ENCODE data around the gene SCARB1. TPM values are rescaled to one million over a fixed set of nuclear protein-coding genes. Genes with fewer than 3 reads are reported as not detected.
"Not testable (repeated sequence)": the region's sequence is repeated elsewhere in the genome, so short reads cannot be mapped to it uniquely, and the experiment has no call there.

SCARB1 gene
- total and polyA plus RNA-seq, 2 of the 13 experiments (the other 11 are each of a cell fraction or from before 2014, with no cell fraction given) = 63.4 to 160 TPM

DNA sequence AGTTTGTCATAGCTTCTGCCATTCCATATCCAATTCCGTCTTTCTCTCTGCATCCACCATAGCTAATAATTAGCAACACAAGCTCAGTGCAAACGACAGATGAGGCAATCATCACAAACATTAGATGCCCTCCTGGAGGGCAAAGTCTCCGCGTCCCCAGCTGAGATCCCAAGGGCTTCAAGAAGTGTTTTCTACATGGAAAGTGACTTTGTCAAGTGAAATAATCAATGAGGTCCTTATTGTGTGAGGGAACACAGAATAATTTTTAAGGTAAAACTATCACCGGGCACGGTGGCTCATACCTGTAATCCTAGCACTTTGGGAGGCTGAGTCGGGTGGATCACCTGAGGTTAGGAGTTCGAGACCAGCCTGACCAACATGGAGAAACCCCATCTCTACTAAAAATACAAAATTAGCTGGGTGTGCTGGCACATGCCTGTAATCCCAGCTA lies 36.7 kb upstream of the SCARB1 start (continued):
- TF ChIP-seq ZNF800 (CRISPR knock-in tag; IDR thresholded peaks at IDR 0.05) = peak; percentile 64
- TF ChIP-seq, protein P1, sequence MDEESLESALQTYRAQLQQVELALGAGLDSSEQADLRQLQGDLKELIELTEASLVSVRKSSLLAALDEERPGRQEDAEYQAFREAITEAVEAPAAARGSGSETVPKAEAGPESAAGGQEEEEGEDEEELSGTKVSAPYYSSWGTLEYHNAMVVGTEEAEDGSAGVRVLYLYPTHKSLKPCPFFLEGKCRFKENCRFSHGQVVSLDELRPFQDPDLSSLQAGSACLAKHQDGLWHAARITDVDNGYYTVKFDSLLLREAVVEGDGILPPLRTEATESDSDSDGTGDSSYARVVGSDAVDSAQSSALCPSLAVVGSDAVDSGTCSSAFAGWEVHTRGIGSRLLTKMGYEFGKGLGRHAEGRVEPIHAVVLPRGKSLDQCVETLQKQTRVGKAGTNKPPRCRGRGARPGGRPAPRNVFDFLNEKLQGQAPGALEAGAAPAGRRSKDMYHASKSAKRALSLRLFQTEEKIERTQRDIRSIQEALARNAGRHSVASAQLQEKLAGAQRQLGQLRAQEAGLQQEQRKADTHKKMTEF (CRISPR knock-in tag; IDR thresholded peaks at IDR 0.05) = peak; percentile 66
- peak; percentile 75 for TF ChIP-seq NR2F6 (IDR thresholded peaks at IDR 0.05)
- peak; percentile 90 for TF ChIP-seq NR2F6 (CRISPR knock-in tag; IDR thresholded peaks at IDR 0.05)
- TF ChIP-seq KDM3A (CRISPR knock-in tag; IDR thresholded peaks at IDR 0.05; ENCODE audit: low read depth) = 0 out of 2 replicates have a peak, but pooled peaks have one; percentile 26
- not testable (repeated sequence) for TF ChIP-seq SOX13 (IDR thresholded peaks at IDR 0.05); ATF7 (CRISPR knock-in tag; IDR thresholded peaks at IDR 0.05)
- TF ChIP-seq SOX13 (CRISPR knock-in tag; conservative IDR thresholded peaks at IDR 0.05 in 1 of 2, IDR thresholded peaks at IDR 0.05 in 1 of 2) = peak in 1 of 2 experiments; percentile 83; a peak in 2 of 4 replicates
- peak; percentile 56; the same call in 1 of the 2 replicates for TF ChIP-seq ARID4A (CRISPR knock-in tag; IDR thresholded peaks at IDR 0.05; ENCODE audit: borderline replicate concordance)
- TF ChIP-seq SIX4 (CRISPR knock-in tag; IDR thresholded peaks at IDR 0.05) = 0 out of 2 replicates have a peak, but pooled peaks have one; percentile 25
- TF ChIP-seq ZBTB7B (CRISPR knock-in tag; IDR thresholded peaks at IDR 0.05) = peak; percentile 64; the same call in 1 of the 2 replicates
- TF ChIP-seq HDAC1 (CRISPR knock-in tag; IDR thresholded peaks at IDR 0.05) = peak; percentile 83
- peak; percentile 36; the same call in 1 of the 2 replicates for TF ChIP-seq ZBTB38 (CRISPR knock-in tag; IDR thresholded peaks at IDR 0.05)
- 0 out of 2 replicates have a peak, but pooled peaks have one; percentile 22 for TF ChIP-seq MXD4 (CRISPR knock-in tag; IDR thresholded peaks at IDR 0.05)
- peak; percentile 98 for TF ChIP-seq CEBPG (CRISPR knock-in tag; IDR thresholded peaks at IDR 0.05)
- 0 out of 2 replicates have a peak, but pooled peaks have one; percentile 29 for TF ChIP-seq ZNF792 (CRISPR knock-in tag; IDR thresholded peaks at IDR 0.05)
- TF ChIP-seq, protein P2, sequence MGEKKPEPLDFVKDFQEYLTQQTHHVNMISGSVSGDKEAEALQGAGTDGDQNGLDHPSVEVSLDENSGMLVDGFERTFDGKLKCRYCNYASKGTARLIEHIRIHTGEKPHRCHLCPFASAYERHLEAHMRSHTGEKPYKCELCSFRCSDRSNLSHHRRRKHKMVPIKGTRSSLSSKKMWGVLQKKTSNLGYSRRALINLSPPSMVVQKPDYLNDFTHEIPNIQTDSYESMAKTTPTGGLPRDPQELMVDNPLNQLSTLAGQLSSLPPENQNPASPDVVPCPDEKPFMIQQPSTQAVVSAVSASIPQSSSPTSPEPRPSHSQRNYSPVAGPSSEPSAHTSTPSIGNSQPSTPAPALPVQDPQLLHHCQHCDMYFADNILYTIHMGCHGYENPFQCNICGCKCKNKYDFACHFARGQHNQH (CRISPR knock-in tag; IDR thresholded peaks at IDR 0.05) = peak; percentile 61; the same call in 1 of the 2 replicates
- 0 out of 2 replicates have a peak, but pooled peaks have one; percentile 28 for TF ChIP-seq UBTF (CRISPR knock-in tag; IDR thresholded peaks at IDR 0.05)
- peak; percentile 62 for TF ChIP-seq ATF7 (IDR thresholded peaks at IDR 0.05)
- TF ChIP-seq POLR2A (IDR thresholded peaks at IDR 0.05; ENCODE audit: insufficient read depth in 1 of 2, low read depth in 2 of 2, low read length in 2 of 2) = peak in 1 of 2 experiments; percentile 30; a peak in 1 of 4 replicates
